DND-41 (cell line): Measurements from ENCODE around the gene DYNC1I1.

Source experiments
- ATAC-seq: fragments of 200-7000 bp; cut with Tn5 transposase; 3 replicates; pipeline ENCODE4 v1.9.1; 2021; ENCODE audit warnings: low read depth; ENCODE audit not compliant: insufficient read depth
- DNase-seq: peaks from one replicate; pipeline ENCODE4 v3.0.0-alpha.2; 2020
- H2AFZ ChIP-seq: 2 replicates; pipeline ENCODE4 v1.6.0; 2012; ENCODE audit warnings: low read depth, low read length
- H3K27ac ChIP-seq: 2 replicates; pipeline ENCODE4 v1.5.1; 2012; ENCODE audit warnings: low read length, inconsistent platforms
- H3K27me3 ChIP-seq: fragments of 200-600 bp; sonication (generic); 2 replicates; pipeline ENCODE4 v1.6.0; 2012; ENCODE audit warnings: low read length, mild to moderate bottlenecking, inconsistent platforms; ENCODE audit not compliant: insufficient read depth, poor library complexity
- H3K36me3 ChIP-seq: 2 replicates; pipeline ENCODE4 v1.5.1; 2012; ENCODE audit warnings: low read length, inconsistent platforms; ENCODE audit not compliant: insufficient read depth
- H3K4me1 ChIP-seq: 2 replicates; pipeline ENCODE4 v1.5.1; 2012; ENCODE audit warnings: mild to moderate bottlenecking, low read length; ENCODE audit not compliant: insufficient read depth
- H3K4me2 ChIP-seq: 2 replicates; pipeline ENCODE4 v1.6.0; 2012; ENCODE audit warnings: mild to moderate bottlenecking, moderate library complexity, low read length, inconsistent platforms; ENCODE audit not compliant: insufficient read depth
- H3K4me3 ChIP-seq, 2 experiments: fragments of 200-600 bp in 1 of 2; shearing (Covaris generic) in 1 of 2; 2 replicates each; pipeline ENCODE4 v1.5.1; 2012 to 2016; ENCODE audit warnings: inconsistent platforms in 2 of 2, low read length in 2 of 2, mild to moderate bottlenecking in 2 of 2, low read depth in 1 of 2, moderate library complexity in 1 of 2
- H3K79me2 ChIP-seq: 2 replicates; pipeline ENCODE4 v1.6.0; 2012; ENCODE audit warnings: low read length, inconsistent platforms; ENCODE audit not compliant: insufficient read depth
- H3K9ac ChIP-seq: 2 replicates; pipeline ENCODE4 v1.6.0; 2012; ENCODE audit warnings: low read depth, mild to moderate bottlenecking, inconsistent platforms, low read length, moderate library complexity
- H3K9me3 ChIP-seq: 2 replicates; pipeline ENCODE4 v1.5.1; 2012; ENCODE audit warnings: low read length, moderate library complexity, mild to moderate bottlenecking, inconsistent platforms; ENCODE audit not compliant: insufficient read depth, severe bottlenecking
- H4K20me1 ChIP-seq: 2 replicates; pipeline ENCODE4 v1.6.0; 2012; ENCODE audit warnings: low read length; ENCODE audit not compliant: insufficient read depth
- CTCF ChIP-seq: IDR thresholded peaks from 2 replicates; pipeline ENCODE4 v1.5.1; 2012; ENCODE audit warnings: borderline replicate concordance, low read length, moderate library complexity, mild to moderate bottlenecking; ENCODE audit not compliant: poor library complexity, severe bottlenecking; ENCODE audit errors: extremely low read depth
- EZH2 ChIP-seq: IDR thresholded peaks from 3 replicates; pipeline ENCODE4 v1.6.1; 2012; ENCODE audit warnings: borderline replicate concordance, low read depth, mild to moderate bottlenecking, moderate library complexity, low read length, inconsistent platforms; ENCODE audit not compliant: severe bottlenecking

The DYNC1I1 gene

GRCh38 chr7:96061844-96062243 is 289.5 kb downstream of the DYNC1I1 start:
- no peaks in the 10 kb centered on the region for H3K79me2 ChIP-seq
- no peaks in the 10 kb centered on the region for H3K9me3 ChIP-seq
- H4K20me1 ChIP-seq: no peaks in the 10 kb centered on the region
- H3K4me1 ChIP-seq: no peaks in the 10 kb centered on the region
- H3K9ac ChIP-seq: no peak overlapping the region
- no peak overlapping the region for H3K27ac ChIP-seq
- DNase-seq (no peak), ATAC-seq (no peak)
- H2AFZ ChIP-seq: no peak overlapping the region
- no peaks in the 10 kb centered on the region for H3K27me3 ChIP-seq
- H3K4me2 ChIP-seq: no peak overlapping the region
- no peaks in the 10 kb centered on the region for H3K36me3 ChIP-seq
- H3K4me3 ChIP-seq: no peak overlapping the region
- TF ChIP-seq CTCF (no peak), EZH2 (no peak)

GRCh38 chr7:96067321-96067720 is 295.0 kb downstream of the DYNC1I1 start:
- H3K27ac ChIP-seq: no peak overlapping the region
- no peaks in the 10 kb centered on the region for H3K79me2 ChIP-seq
- no peak overlapping the region for H3K4me3 ChIP-seq
- no peak for DNase-seq
- no peaks in the 10 kb centered on the region for H3K36me3 ChIP-seq
- ATAC-seq: no peak
- no peak overlapping the region for H3K4me2 ChIP-seq
- no peak overlapping the region for H3K9ac ChIP-seq
- no peaks in the 10 kb centered on the region for H3K9me3 ChIP-seq
- H3K4me1 ChIP-seq: no peaks in the 10 kb centered on the region
- no peaks in the 10 kb centered on the region for H3K27me3 ChIP-seq
- no peaks in the 10 kb centered on the region for H4K20me1 ChIP-seq
- no peak overlapping the region for H2AFZ ChIP-seq
- TF ChIP-seq CTCF (no peak), EZH2 (no peak)

GRCh38 chr7:96069401-96069800 is 297.0 kb downstream of the DYNC1I1 start:
- H3K27ac ChIP-seq: no peak overlapping the region
- no peak overlapping the region for H3K4me3 ChIP-seq
- DNase-seq: no peak
- no peak overlapping the region for H2AFZ ChIP-seq
- no peak overlapping the region for H3K4me2 ChIP-seq
- TF ChIP-seq CTCF: no peak
- TF ChIP-seq EZH2: no peak
- H3K36me3 ChIP-seq: no peaks in the 10 kb centered on the region
- H3K27me3 ChIP-seq: no peaks in the 10 kb centered on the region
- no peaks in the 10 kb centered on the region for H3K9me3 ChIP-seq
- no peaks in the 10 kb centered on the region for H3K79me2 ChIP-seq
- no peak overlapping the region for H3K9ac ChIP-seq
- no peaks in the 10 kb centered on the region for H4K20me1 ChIP-seq
- no peaks in the 10 kb centered on the region for H3K4me1 ChIP-seq
- ATAC-seq: no peak

DNA sequence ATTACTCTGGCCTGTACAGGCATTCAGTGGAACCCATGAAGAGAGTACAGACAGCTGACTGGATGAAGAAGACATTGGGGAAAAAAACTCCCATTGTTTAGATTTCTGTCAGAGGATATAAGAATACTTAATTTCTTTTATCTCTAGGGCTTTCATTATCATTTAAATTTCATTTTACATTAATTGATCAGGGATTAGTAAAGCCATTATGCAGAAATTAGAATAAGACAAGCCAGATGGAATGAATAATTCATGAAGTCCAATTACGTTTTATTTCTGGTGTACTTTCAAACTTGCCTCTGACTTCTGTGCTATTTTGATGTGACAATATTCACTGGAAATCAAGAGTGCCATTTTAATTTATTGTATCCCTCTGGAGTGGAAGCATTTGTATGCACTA is 302.5 kb downstream of the DYNC1I1 start:
- H3K9me3 ChIP-seq: no peaks in the 10 kb centered on the region
- H3K4me2 ChIP-seq: no peak overlapping the region
- no peaks in the 10 kb centered on the region for H3K79me2 ChIP-seq
- no peak overlapping the region for H3K9ac ChIP-seq
- no peak overlapping the region for H3K27ac ChIP-seq
- H4K20me1 ChIP-seq: no peaks in the 10 kb centered on the region
- no peaks in the 10 kb centered on the region for H3K36me3 ChIP-seq
- no peak overlapping the region for H2AFZ ChIP-seq
- H3K27me3 ChIP-seq: no peaks in the 10 kb centered on the region
- H3K4me3 ChIP-seq: no peak overlapping the region
- H3K4me1 ChIP-seq: no peaks in the 10 kb centered on the region
- TF ChIP-seq CTCF (no peak), EZH2 (no peak)
- DNase-seq: no peak
- ATAC-seq: no peak
